ENCODE results near the gene SLC13A1.
A peak's percentile ranks its signal among the peaks of the same experiment; 100 is the strongest.

- no peak for TF ChIP-seq POLR2A (IDR thresholded peaks at IDR 0.05)
- peak in 4 of 7 experiments; percentile 11 to 35 (median 22) for TF ChIP-seq CTCF (IDR thresholded peaks at IDR 0.05)
- TF ChIP-seq EP300 (IDR thresholded peaks at IDR 0.05): no peak
- no peak for TF ChIP-seq POLR2AphosphoS5 (IDR thresholded peaks at IDR 0.05)
Observed at GRCh38 chr7:123208793-123209192, 9.0 kb upstream of the SLC13A1 start.
